Left hindlimb (tissue), 1 donor: ENCODE data around the gene RNF217.
"Not testable (repeated sequence)": the region's sequence is repeated elsewhere in the genome, so short reads cannot be mapped to it uniquely, and the experiment has no call there.

ENCODE experiments used
- DNase-seq: peaks from one replicate; pipeline ENCODE4 v3.0.0-alpha.2; 2018

Gene RNF217

DNA sequence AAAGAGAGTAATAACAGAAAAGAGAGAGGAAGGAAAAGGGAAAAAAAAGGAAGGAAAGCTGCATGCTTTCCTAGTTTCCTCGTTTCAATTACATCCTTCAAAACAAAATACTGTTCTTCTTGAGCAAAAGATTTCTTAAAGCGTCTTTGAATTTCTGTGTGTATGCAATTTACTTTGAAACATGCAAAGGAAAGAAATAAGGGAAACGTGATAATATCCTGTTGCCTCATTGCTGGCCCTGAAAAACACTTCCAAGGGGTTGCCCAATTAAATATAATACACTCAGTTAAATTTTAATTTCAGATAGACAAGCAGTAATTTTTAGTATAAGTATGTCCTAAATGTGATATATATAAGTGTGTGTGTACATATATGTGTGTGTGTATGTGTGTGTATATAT lies 140.2 kb downstream of the RNF217 start:
- DNase-seq = no peak

DNA sequence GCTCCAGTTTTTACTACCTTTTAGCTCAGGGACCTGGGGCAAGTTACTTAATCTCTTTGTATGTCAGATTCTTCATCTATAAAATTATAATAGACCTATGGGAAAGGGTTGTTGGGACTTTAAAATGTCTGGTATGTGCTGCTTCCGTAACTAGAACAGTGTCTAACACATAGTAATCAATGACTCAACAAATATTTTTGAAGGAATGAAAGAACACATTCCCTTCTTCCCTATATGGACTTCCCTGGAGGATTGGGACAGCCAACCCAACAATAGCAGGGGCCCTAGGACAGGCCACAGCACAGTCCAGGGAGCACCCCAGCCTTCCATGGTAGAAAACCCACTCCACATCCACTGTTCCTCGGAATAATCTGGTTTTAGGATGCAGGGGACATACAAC lies 140.7 kb downstream of the RNF217 start:
- no peak for DNase-seq

DNA sequence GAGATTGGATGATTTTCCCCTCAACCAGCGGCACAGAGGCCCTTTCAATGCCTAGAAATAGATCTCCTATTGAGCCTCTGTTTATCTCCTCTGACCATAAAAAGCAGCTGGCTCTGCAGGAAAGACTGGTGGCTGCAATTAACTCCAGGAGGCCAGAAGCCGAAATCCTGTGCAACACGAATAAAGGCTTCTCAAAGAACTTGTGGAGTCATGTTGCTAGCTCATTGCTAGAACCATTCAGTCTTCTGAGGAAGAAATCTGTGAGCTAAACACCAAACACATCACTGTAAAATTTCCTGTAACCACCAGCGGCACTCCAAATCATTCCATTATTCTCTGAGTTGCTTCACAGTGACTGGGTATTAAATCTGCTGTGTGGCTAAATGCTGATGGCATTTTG lies 142.2 kb downstream of the RNF217 start:
- DNase-seq = no peak

DNA sequence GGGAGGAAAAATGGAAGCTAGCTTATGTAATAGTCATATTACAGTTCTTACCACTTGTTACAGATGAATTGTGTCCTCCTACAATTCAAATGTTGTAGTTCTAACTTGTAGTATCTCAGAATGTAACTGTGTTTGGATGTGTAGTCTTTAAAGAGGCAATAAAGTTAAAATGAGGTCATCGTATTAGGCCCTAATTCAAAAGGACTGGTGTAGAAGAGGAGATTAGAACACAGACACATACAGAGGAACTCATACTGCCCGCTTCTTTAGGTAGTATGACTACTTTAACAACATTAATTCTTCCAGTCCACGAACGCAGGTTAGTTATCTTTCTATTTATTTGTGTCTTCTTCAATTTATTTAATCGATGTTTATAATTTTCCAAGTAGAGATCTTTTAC lies 144.8 kb downstream of the RNF217 start:
- no peak for DNase-seq

DNA sequence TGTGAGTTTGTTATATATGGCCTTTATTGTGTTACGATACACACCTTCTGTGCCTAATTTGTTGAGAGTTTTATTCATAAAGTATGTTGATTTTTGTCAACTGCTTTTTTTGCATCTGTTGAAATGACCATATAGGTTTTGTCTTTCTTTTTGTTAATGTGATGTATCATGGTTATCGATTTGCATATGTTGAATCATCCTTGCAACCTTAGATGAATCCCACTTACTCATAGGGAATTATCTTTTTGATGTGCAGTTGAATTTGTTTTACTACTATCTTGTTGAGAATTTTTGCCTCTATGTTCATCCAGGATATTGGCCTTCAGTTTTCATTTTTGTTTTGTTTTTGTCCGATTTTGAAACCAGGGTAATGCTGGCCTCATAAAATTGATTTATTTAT lies 145.7 kb downstream of the RNF217 start:
- DNase-seq = no peak

DNA sequence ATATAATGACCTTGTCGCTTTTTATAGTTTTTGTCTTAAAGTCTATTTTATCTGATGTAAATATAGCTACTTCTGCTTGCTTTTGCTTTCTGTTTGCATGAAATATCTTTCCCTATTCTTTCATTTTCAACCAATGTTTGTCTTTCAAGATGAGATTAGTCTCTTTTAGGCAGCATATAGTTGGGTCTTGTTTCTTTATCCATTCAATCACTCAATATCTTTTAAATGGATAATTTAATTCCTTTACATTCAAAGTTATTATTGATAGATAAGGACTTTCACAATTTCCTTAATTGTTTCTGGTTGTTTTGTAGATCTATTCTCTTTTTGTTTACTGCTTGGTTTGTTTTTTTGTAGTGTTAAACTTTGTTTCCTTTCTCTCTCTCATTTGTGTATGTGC lies 147.8 kb downstream of the RNF217 start:
- no peak for DNase-seq

DNA sequence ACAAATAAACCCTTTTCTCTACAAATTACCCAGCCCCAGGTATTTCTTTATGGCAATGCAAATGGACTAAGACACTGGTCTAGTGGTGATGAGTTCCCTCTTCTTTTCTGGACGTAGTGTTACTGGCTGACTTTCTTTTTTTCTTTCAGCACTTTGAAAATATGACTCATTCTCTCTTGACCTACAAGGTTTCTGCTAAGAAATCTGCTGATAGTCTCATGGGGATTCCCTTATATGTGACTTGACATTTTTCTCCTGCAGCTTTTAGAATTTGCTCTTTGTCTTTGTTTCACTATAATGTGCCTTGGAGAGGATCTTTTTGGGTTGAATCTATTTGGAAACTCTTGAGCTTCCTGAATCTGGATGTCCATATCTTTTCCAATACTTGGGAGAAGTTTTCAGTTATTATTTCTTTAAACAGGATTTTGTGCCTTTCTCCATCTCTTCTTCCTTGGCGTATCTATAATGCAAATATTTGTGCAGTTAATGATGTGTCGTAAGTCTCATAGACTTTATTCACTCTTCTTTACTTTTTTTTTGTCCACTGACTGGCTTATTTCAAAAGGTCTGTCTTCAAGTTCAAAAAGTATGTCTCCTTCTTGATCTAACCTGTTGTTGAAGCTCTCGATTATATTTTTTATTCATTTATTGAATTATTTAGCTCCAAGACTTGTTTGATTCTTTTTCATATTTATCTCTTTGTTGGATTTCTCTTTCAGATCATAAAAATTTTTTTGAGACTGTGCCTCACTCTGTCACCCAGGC lies 149.2 kb downstream of the RNF217 start:
- no peak for DNase-seq

DNA sequence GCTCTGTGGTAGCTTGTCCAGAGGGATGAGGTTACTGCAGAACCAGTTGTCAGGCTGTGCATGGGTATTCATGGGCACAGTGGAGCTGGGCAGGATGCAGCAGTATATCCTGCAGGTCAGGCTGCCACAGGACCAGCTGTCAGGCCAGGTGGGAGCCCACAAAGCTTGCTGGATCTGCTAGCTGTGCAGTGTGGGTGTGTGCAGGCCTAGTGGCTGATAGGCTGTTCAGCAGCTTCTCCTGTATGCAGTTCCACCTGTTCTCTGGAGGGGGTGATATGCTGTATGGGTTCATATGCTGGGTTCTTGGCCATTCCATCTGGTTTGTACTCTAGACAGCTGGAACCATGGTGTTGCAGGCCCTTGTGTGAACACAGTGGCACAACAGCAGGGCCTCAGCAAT lies 150.7 kb downstream of the RNF217 start:
- DNase-seq = no peak

DNA sequence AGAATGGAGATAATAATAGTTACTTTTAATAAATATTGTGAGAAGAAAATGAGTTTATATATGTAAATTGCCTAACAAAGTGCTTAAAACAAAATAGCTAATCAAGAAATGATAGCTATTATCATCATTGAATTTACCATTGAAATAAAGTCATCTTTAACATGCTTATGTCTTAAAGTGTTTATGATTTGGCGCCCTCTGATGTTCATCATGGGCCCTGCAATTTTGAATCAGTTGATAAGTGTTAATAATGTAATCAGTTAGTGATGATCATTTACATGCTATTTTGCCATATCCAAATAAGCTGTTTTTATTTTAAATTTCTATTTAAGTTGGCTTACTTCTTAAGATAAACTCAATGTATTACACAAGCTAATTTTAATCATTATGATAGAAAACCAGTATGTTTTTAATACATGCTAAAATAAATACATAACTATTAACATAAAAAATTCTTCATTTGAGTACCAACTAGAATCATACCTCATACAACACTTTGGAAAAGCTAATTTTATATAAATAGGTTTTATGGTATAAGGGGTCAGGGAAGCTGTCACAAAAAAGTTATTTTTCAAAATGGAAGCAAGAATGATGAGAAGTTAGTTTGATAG lies 152.1 kb downstream of the RNF217 start:
- DNase-seq = no peak

DNA sequence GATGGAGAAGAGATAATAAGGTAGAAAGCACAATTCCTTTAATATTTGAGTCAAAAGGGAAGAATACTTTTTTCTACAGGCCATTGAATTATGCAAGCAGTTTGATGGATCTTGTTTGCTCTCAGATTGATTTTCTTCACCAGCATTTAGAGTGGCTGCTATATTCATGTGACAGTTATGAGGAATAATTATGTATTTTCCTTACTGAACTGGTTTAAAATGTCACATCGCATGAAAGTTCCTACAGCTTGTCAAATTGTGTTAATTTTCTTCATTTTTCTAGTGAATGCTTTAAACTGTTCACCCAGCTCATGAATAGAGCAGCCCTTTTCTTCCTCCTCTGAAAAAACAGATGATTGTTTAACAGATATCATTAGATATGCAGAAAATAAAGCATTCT lies 153.9 kb downstream of the RNF217 start:
- DNase-seq = no peak

DNA sequence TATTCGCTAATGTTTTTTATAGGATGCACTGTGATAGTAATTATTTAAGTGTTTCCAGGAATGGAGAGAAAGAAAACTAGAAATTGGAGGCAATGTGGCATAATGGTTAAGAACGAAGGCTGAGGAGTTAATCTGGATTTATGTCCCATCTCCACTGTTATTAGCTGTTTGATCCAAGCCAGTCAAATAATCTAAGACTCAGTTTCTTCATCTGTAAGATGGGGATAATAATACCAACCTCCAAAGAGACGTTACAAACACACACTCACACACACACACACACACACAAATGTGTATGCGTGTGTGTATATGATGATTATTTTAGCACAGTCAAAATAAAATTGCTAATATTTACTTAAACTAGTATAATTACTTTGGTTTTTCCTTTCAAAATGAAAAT lies 154.5 kb downstream of the RNF217 start:
- no peak for DNase-seq

DNA sequence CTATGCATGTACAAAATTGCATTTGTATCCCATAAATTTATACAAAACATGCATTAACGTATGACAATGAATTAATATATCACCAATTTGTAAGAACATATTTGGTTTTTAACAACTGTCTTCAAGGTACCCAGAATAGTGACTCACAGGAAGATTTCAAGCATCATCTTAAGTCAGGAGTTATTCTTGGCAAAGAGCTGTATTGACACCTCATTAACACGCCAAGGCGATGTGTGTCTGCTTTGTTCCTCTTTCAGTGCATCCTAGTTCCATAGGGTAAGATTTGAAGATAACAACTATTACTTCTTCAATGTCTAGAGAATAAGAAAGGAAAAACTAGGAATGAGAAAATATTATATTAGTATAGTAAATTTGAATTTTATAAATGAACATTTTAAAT lies 155.6 kb downstream of the RNF217 start:
- DNase-seq = no peak

DNA sequence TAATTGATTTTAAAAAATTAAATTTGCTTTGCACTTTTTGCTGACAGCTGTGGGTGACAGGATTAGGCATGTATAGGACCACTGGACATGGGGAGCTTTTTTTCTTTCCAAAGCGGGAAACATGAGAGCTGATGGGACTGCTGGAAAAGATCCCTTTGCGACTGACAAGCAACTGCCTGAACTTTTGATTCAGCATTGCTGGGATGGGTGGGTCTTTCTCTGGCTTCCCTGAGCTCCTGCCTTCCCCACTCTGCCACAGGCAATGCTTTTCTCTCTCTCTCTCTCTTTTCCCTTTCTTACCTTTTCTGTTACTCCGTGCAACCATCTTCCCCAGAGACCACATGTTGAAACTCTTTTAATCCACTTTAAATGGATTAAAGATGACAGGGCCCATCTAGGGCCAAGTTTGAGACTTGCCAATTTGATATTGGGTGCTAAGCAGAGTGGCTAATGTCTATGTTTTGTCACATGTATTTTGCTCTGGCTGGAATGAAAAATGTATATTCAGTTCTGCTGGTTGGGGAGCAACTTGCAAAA lies 157.9 kb downstream of the RNF217 start:
- no peak for DNase-seq

DNA sequence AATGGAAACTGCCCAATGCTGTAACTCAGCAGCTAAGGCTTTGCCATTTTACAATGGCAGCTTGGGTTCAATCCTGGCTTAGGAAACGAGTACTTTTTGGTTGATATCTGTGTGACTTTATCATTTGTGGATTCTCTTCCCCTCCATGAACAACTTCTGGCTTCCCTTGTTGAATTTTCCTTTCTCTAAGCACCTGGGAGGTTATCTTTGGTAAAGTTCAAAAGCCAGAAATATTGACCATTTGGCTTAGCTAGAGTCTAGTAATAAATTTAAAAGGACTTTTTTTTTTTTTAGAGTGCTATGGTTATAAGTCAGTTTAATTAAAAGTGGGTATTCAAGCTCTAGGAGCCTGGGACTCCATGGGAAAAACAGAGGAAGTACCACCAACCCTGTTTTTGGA lies 159.7 kb downstream of the RNF217 start:
- no peak for DNase-seq

DNA sequence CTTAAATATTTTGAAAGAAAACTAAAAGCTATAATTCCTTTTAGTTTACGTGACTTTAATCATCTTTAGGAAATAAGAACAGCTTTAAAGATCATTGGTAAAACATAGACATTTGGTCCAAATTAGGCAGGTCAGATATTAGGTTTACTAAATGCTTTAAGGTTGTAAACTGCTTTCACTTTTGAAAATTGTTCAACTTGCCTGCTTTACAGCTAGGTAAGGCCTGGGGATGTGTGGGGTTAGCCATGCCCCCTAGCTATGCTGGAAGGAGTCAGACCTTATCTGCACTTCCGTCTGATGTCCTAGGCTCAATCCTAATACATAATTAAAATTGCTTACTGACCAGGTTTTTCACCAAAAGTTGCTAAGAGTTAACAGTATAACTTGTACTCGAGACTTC lies 160.8 kb downstream of the RNF217 start:
- DNase-seq = no peak

DNA sequence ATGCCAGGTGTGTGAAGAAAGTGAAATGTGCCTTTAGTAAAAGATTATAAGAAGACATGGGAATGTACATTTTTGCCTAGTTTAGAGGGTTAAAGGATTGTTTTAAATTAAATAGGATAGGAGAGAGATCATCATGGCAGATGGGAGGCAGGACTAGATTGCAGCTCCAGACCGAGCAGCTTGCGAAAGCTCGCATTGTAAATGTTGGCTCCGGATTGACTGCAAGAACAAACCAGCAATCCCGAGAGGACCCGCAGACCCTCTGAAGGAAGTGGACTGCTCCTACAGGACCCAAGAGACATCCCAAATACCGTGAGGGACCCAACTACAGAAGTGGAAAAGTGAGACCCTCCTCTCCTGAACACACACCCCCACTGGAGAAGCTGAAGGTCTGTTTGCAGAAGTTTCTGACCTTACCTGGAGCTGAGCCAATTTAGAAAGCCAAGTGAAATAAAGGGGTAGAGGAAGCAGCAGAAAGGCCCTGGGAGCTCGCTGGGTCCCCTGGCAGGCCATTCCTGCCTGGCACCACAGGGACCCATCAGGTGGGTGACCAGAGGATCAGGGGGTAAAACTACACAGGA lies 161.3 kb downstream of the RNF217 start:
- no peak for DNase-seq

DNA sequence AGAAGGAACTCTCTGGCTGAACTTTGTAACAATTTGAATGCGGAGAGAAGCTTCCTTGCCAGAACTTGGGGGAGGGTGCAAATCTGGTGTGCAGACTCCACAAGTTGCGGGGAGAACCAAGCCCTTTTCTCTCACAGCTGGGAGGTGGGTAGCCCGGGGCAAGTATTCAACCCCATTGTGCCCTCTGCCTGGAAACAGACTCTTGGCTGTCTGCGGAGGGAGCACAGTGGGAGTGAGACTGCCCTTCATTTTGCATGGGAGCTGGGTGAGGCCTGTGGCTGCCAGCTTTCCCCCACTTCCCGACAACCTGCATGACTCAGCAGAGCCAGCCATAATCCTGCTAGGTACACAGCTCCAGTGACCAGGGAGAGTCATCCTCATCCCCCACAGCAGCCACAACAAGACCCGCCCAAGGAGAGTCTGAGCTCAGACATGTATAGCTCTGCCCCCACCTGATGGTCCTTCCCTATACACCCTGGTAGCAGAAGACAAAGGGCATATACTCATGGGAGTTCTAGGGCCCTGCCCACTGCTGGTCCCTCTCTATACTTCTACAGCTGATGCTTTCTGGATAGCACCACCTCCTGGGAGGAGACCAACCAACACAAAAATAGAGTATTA lies 161.9 kb downstream of the RNF217 start:
- DNase-seq = no peak

DNA sequence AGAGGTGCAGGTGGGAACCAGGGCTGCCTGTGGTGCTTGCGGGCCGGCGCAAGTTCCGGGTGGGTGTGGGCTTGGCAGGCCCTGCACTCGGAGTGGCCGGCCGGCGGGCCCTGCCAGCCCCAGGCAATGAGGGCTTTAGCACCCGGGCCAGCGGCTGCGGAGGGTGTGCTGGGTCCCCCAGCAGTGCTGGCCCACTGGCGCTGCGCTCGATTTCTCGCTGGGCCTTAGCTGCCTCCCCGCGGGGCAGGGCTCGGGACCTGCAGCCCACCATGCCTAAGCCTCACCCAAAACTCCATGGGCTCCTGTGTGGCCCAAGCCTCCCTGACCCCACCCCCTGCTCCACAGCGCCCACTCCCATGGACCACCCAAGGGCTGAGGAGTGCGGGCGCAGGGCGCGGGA lies 163.6 kb downstream of the RNF217 start:
- DNase-seq = not testable (repeated sequence)

DNA sequence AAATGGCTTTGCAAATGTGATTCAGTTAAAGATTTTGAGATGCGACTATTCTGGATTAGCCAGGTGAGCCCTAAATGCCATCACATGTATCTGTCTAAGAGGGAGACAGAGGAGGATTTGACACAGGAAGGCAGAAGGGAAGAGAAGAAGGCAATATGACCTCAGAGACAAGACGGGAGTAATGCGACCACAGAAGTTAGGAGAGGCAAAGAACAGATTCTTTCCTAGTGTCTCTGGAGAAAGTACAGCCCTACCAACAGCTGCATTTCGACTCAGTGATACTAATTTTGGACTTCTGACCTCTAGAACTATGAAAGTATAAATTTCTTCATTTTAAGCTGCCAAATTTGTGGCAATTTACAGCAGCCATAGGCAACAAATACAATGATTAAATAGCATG lies 167.1 kb downstream of the RNF217 start:
- no peak for DNase-seq

DNA sequence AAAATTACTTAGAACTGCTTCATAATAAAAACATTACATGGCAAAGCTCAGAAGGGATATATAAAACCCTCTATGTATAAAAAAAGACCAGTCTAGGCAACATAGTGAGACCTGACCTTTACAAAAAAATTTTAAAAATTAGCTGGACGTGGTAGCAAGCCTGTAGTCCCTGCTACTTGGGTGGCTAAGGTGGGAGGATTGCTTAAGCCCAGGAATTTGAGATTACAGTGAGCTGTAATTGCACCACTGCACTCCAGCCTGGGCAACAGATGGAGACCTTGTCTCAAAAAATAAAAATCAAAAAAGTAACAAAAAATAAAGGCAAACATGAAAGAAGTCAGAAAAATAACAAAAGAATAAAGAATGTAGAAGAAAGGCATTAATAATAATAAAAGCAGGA lies 169.8 kb downstream of the RNF217 start:
- DNase-seq = no peak

DNA sequence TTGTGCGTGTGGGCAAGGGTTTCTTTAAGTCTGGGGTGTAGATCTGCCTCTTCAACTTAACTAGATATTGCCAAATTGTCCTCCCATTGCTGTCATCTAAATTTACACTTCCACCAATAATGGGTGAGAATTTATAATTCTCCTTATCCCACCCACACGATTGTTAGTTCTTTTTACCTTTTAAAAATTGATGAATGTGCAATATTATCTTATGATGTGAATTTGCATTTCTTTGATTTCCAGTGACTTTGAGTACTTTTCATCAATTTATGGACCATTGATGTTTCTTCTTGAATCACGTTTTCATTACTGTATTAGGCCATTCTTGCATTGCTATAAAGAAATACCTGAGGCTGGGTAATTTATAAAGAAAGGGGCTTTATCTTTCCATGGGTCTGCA lies 174.1 kb downstream of the RNF217 start:
- DNase-seq = no peak

DNA sequence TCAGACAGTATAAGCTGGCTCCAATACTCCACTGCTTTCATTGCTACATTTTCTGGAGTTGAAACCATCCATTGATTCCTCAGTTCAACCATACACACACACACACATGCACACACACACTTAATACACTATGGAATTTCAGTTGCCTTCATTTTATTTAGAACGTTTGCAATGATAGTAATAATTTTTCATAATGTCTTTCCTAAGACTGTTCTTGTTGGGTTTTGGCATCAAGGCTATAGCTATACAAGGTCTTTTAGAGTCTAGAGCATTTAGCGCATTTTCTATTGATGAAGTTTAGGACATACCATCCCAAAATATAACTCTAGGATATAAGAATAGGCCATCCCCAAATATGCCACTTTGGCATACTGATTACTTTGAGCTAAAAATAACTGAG lies 175.8 kb downstream of the RNF217 start:
- no peak for DNase-seq

DNA sequence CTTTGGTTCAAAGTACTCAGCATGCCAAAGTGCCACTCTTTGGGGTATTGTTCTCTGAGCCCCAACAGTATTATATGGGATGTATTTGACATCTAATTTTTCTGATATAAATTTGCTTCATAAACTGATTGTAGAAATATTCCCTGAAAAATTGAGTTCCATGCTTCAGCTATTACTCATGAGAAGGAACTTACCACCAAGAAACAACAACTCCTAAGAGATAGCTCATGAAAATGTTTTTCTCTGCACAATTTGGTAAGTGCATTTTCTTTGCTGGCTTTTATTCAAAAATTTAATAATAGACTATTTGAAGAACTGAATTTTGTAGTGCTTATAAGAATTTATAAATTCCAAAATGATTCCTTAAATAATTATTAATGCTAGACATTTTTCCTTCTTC lies 178.6 kb downstream of the RNF217 start:
- DNase-seq = no peak
